OCI-LY7 (cell line): ENCODE measurements around the gene DLX5. TPM values are rescaled to one million over a fixed set of nuclear protein-coding genes. Genes with fewer than 3 reads are reported as not detected.

ENCODE experiments used
- BruUV-seq: library from RNA; stranded (reverse); fragments of 400-500 nt; replicated peaks from 2 replicates; lab custom pipeline; 2021; lab: Mats Ljungman, UMichigan
- CTCF ChIA-PET: fragments of 300-600 bp; sonication (Branson Sonifier 250); formaldehyde crosslinking; loops from one replicate; lab custom pipeline; 2022; ENCODE audit warnings: antibody characterized with exemption; ENCODE audit not compliant: unreplicated experiment; lab: Charles Lee
- POLR2A ChIA-PET: fragments of 300-600 bp; sonication (Branson Sonifier 250); formaldehyde crosslinking; loops from one replicate; lab custom pipeline; 2022; ENCODE audit warnings: antibody characterized with exemption; lab: Charles Lee
- DNase-seq: peaks from one replicate; pipeline ENCODE4 v3.0.0-alpha.2; 2015; ENCODE audit warnings: low spot score
- H2AFZ ChIP-seq: fragments of 200-600 bp; sonication (generic), shearing (Covaris generic); 2 replicates; pipeline ENCODE4 v1.6.1; 2014; ENCODE audit warnings: mild to moderate bottlenecking, antibody characterized with exemption, low read length, moderate library complexity
- H3K27ac ChIP-seq: fragments of 200-600 bp; sonication (generic); 2 replicates; pipeline ENCODE4 v1.5.1; 2014; ENCODE audit warnings: mixed run types, low read depth, mild to moderate bottlenecking, moderate library complexity, low read length, inconsistent platforms; ENCODE audit not compliant: poor library complexity, severe bottlenecking
- H3K36me3 ChIP-seq: fragments of 200-600 bp; sonication (generic); 2 replicates; pipeline ENCODE4 v1.6.1; 2014; ENCODE audit warnings: mild to moderate bottlenecking, antibody characterized with exemption, low read length, moderate library complexity, mixed read lengths; ENCODE audit not compliant: insufficient read depth
- H3K4me1 ChIP-seq: fragments of 200-600 bp; sonication (generic); 2 replicates; pipeline ENCODE4 v1.5.1; 2014; ENCODE audit warnings: mild to moderate bottlenecking, low read length; ENCODE audit not compliant: insufficient read depth, poor library complexity, severe bottlenecking
- H3K4me2 ChIP-seq: fragments of 200-600 bp; sonication (generic); 2 replicates; pipeline ENCODE4 v1.6.1; 2014; ENCODE audit warnings: mild to moderate bottlenecking, low read length
- H3K4me3 ChIP-seq: fragments of 200-600 bp; sonication (generic); 2 replicates; pipeline ENCODE4 v1.5.1; 2014; ENCODE audit warnings: mild to moderate bottlenecking, low read depth, low read length; ENCODE audit not compliant: poor library complexity, severe bottlenecking
- H3K79me2 ChIP-seq: fragments of 200-600 bp; sonication (generic); 2 replicates; pipeline ENCODE4 v1.6.1; 2016; ENCODE audit warnings: low read depth, mild to moderate bottlenecking, low read length, moderate library complexity, mixed read lengths; ENCODE audit not compliant: insufficient read depth
- H3K9me2 ChIP-seq: fragments of 200-600 bp; sonication (generic); 2 replicates; pipeline ENCODE4 v1.6.1; 2016; ENCODE audit warnings: mild to moderate bottlenecking, low read length, mixed read lengths; ENCODE audit not compliant: insufficient read depth
- H3K9me3 ChIP-seq: fragments of 200-600 bp; sonication (generic); 2 replicates; pipeline ENCODE4 v1.6.1; 2014; ENCODE audit warnings: mild to moderate bottlenecking, mixed run types, low read length, mixed read lengths
- H4K20me1 ChIP-seq: fragments of 200-600 bp; sonication (generic); 2 replicates; pipeline ENCODE4 v1.6.1; 2014; ENCODE audit warnings: mild to moderate bottlenecking, antibody characterized with exemption, low read length, moderate library complexity, mixed read lengths; ENCODE audit not compliant: insufficient read depth
- CTCF ChIP-seq: fragments of 200-600 bp; sonication (generic); conservative IDR thresholded peaks from 2 replicates; pipeline ENCODE4 v1.5.1; 2014; ENCODE audit warnings: mild to moderate bottlenecking, antibody characterized with exemption, low read length, moderate library complexity, mixed read lengths
- EZH2phosphoT487 ChIP-seq: fragments of 200-600 bp; sonication (generic); IDR thresholded peaks from 2 replicates; pipeline ENCODE4 v1.6.1; 2018; ENCODE audit warnings: low read depth, borderline replicate concordance, mild to moderate bottlenecking, mixed run types, antibody characterized with exemption, low read length, moderate library complexity, mixed read lengths
- intact Hi-C: fragments of 100-400 bp; cut with micrococcal nuclease; formaldehyde crosslinking; loops from one replicate; pipeline ENCODE4 v1.10.0; 2022; ENCODE audit not compliant: unreplicated experiment
- small RNA-seq: library from RNA; depleted of rRNA; stranded (forward); fragments of <200 nt; gene quantifications from one replicate; pipeline ENCODE3, GENCODE V24; 2014
- total RNA-seq, 2 experiments: library from RNA; depleted of rRNA in 1 of 2; stranded (reverse); fragments of >200 nt in 1 of 2; shearing (Covaris generic) in 1 of 2; gene quantifications; 2 replicates each; pipeline ENCODE4 v1.2.3, GENCODE V29; 2014 to 2022

The DLX5 gene
- total RNA-seq, 2 experiments from 2014 or later = not detected

DNA sequence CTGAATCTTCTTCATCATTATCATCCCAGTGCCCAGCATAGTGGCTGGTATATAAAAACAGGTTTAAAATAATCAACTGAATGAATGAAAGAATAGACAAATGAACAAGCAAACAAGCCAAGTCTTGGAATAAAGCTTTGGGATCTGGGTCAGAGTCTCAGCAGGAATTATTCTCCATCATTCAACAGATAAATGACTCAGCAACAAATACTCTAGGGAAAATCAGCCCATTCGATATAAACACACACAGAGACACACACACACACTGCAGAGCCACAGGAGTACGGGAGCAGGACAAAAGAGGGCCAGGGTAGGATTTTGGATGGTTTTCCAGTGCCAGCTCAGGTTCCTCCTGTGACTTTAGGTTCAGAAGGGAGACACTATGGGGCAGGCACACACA, 48.5 kb downstream of the DLX5 start:
- BruUV-seq = no TSS peak
- CTCF ChIA-PET = no interaction called here
- intact Hi-C loops = no loop called here

DNA sequence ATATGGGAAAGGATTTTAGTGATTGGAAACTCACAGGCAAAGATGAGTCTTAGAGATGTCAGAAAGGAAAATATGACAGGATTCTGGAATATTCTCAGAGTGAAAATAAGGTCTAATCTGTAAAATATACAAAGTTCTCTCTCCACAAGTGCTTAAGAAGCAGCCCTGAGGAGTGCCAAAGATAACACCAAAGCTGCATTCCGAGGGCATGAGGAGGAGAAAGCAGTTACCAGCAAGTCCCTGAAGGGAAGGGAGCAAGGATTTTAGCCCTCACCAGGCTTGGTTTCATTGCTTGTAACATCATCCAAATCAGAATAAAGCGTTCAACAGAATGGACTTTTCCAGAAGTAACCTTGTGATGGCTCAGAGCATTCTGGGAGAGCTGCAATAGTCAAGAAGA, 50.6 kb downstream of the DLX5 start:
- DNase-seq = no peak
- Histone ChIP-seq H3K27ac (no peak overlapping the region), H3K4me1 (no peaks in the 10 kb centered on the region), H3K79me2 (no peaks in the 10 kb centered on the region), H2AFZ (no peak overlapping the region), H3K9me3 (no peaks in the 10 kb centered on the region), H3K36me3 (no peaks in the 10 kb centered on the region), H3K9me2 (no peaks in the 10 kb centered on the region), H3K4me2 (no peak overlapping the region), H4K20me1 (no peaks in the 10 kb centered on the region), H3K4me3 (no peak overlapping the region)
- POLR2A ChIA-PET = no interaction called here
- intact Hi-C loops = no loop called here
- no TSS peak for BruUV-seq
- CTCF ChIA-PET = no interaction called here
- TF ChIP-seq CTCF (no peak), EZH2phosphoT487 (no peak)

More for the DNA sequence above, 48.5 kb downstream of the DLX5 start:
- TF ChIP-seq EZH2phosphoT487 (no peak), CTCF (no peak)
- Histone ChIP-seq H4K20me1 (no peaks in the 10 kb centered on the region), H3K4me2 (no peak overlapping the region), H3K36me3 (no peaks in the 10 kb centered on the region), H3K79me2 (no peaks in the 10 kb centered on the region), H2AFZ (no peak overlapping the region), H3K9me3 (no peaks in the 10 kb centered on the region), H3K4me1 (no peaks in the 10 kb centered on the region), H3K9me2 (no peaks in the 10 kb centered on the region), H3K4me3 (no peak overlapping the region), H3K27ac (no peak overlapping the region)
- POLR2A ChIA-PET = no interaction called here
- no peak for DNase-seq

- intact Hi-C loops = no loop called here
- H3K4me1 ChIP-seq = no peaks in the 10 kb centered on the region
- no peak overlapping the region for H2AFZ ChIP-seq
- no peak overlapping the region for H3K4me2 ChIP-seq
- POLR2A ChIA-PET = no interaction called here
- H3K27ac ChIP-seq = no peak overlapping the region
- no peaks in the 10 kb centered on the region for H3K9me3 ChIP-seq
- DNase-seq = no peak
- CTCF ChIA-PET = no interaction called here
- H4K20me1 ChIP-seq = no peaks in the 10 kb centered on the region
- H3K9me2 ChIP-seq = no peaks in the 10 kb centered on the region
- TF ChIP-seq CTCF = no peak
- no peak for TF ChIP-seq EZH2phosphoT487
- H3K36me3 ChIP-seq = no peaks in the 10 kb centered on the region
- no TSS peak for BruUV-seq
- H3K79me2 ChIP-seq = no peaks in the 10 kb centered on the region
- no peak overlapping the region for H3K4me3 ChIP-seq
Observed at GRCh38 chr7:96970739-96971138, 53.9 kb downstream of the DLX5 start.

Small RNAs within 50 kb of the gene (small RNA-seq; reads per million reads assigned to genes)
- not detected for gene RF01778

Other genes starting within 250 kb of the DLX5 start
- gene DLX6, start 19.3 kb downstream of the DLX5 start, total RNA-seq (2014; rRNA removed; shearing (Covaris generic)) = not detected in 2 replicates
- gene DLX6, start 19.3 kb downstream of the DLX5 start, total RNA-seq (2022) = not detected in 2 replicates
- gene SDHAF3, start 92.9 kb upstream of the DLX5 start, total RNA-seq (2014; rRNA removed; shearing (Covaris generic)) = 9.9 and 27.9 TPM in 2 replicates
- gene SDHAF3, start 92.9 kb upstream of the DLX5 start, total RNA-seq (2022) = 30.6 and 39.1 TPM in 2 replicates